Measurements from ENCODE around the gene PLCG2. TPM values are rescaled to one million over a fixed set of nuclear protein-coding genes. Genes with fewer than 3 reads are reported as not detected.

The PLCG2 gene
- total RNA-seq, 1 experiment from 2014 or later, result 42.4 TPM

- in situ Hi-C loops (cut with HindIII; ENCODE audit: low sequenced_read_pairs), result no loop called here
- no peak for DNase-seq (ENCODE audit: low spot score)
These were observed 109.7 kb downstream of the PLCG2 start for GRCh38 chr16:81888520-81889394.

- in situ Hi-C loops (cut with HindIII; ENCODE audit: low sequenced_read_pairs), result no loop called here
- no peak for DNase-seq (ENCODE audit: low spot score)
These were observed 112.8 kb downstream of the PLCG2 start for GRCh38 chr16:81891736-81892364.

DNA sequence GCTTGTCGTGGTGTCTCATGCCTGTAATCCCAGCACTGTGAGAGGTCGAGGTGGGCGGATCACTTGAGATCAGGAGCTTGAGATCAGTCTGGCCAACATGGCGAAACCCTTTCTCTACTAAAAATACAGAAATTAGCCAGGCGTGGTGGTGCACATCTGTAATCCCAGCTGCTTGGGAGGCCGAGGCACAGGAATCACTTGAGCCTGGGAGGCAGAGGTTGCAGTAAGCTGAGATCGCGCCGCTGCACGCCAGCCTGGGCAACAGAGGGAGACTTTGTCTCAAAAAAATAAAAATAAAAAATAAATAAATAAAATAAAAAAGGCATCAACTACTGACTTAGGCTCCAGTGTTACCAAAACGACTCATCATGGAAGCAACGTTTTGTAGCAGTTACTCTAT is 115.5 kb downstream of the PLCG2 start:
- no peak for DNase-seq (ENCODE audit: low spot score)
- in situ Hi-C loops (cut with HindIII; ENCODE audit: low sequenced_read_pairs), result no loop called here

GRCh38 chr16:81896902-81897301 is 117.8 kb downstream of the PLCG2 start:
- in situ Hi-C loops (cut with HindIII; ENCODE audit: low sequenced_read_pairs), result no loop called here

GRCh38 chr16:81899601-81900000 is 120.5 kb downstream of the PLCG2 start:
- in situ Hi-C loops (cut with HindIII; ENCODE audit: low sequenced_read_pairs), result no loop called here

More at GRCh38 chr16:81896902-81897301, 117.8 kb downstream of the PLCG2 start:
- no peak for DNase-seq (ENCODE audit: low spot score)

GRCh38 chr16:81900014-81900413 is 120.9 kb downstream of the PLCG2 start:
- DNase-seq (ENCODE audit: low spot score), result no peak
- in situ Hi-C loops (cut with HindIII; ENCODE audit: low sequenced_read_pairs), result no loop called here

More at GRCh38 chr16:81899601-81900000, 120.5 kb downstream of the PLCG2 start:
- DNase-seq (ENCODE audit: low spot score), result no peak

DNA sequence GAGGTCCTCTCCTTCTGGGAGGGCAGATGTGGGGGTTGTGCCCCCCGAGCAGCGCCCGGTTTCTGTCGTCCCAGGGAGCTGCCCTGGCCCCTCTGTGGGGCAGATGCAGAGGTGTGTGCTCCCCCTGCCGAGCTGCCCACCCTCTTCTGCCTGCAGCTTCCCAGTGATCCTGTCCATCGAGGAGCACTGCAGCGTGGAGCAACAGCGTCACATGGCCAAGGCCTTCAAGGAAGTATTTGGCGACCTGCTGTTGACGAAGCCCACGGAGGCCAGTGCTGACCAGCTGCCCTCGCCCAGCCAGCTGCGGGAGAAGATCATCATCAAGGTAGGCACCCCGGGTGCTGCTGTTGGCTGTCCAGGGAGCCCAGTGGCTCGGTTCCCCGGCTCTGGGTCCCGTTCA is 121.4 kb downstream of the PLCG2 start:
- in situ Hi-C loops (cut with HindIII; ENCODE audit: low sequenced_read_pairs), result no loop called here
- no peak for DNase-seq (ENCODE audit: low spot score)

- in situ Hi-C loops (cut with HindIII; ENCODE audit: low sequenced_read_pairs), result no loop called here
- DNase-seq (ENCODE audit: low spot score), result no peak
These were observed 122.4 kb downstream of the PLCG2 start for GRCh38 chr16:81901484-81901883.

- in situ Hi-C loops (cut with HindIII; ENCODE audit: low sequenced_read_pairs), result no loop called here
- no peak for DNase-seq (ENCODE audit: low spot score)
These were observed 122.9 kb downstream of the PLCG2 start for GRCh38 chr16:81902025-81902424.

DNA sequence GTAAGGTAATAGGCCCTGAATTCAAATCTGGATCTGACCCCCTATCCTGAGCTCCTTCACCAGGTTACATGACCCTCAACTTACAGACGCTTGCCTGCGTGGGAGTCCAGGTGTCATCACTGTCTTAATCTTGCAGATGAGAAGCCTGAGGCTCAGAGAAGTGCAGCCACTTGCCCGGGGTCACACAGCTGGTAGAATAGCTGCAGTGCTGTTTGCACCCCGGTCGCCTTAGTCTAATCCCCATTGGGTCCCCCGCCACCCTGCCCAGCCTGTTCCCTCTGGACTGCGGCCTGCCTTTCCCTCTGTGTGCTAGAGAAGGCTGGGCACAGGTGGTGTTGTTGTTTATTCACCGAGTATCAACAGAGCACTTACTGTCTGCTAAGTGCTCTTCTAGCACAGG is 125.2 kb downstream of the PLCG2 start:
- no peak for DNase-seq (ENCODE audit: low spot score)
- in situ Hi-C loops (cut with HindIII; ENCODE audit: low sequenced_read_pairs), result no loop called here

DNA sequence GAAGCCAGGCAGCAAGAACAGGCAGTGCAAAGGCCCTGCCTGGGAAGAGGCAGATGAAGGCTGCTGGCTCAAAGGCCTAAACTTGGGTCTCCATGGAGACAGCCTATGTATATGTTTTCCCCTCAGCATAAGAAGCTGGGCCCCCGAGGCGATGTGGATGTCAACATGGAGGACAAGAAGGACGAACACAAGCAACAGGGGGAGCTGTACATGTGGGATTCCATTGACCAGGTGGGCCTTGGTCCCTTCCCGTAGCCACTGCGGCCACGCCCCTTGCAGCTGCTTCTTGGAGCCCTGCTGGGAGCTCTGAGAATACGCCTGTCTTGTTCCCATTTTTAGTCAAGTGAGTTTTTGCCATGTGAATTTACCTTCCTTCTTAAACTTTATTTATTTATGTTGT is 126.2 kb downstream of the PLCG2 start:
- DNase-seq (ENCODE audit: low spot score), result no peak
- in situ Hi-C loops (cut with HindIII; ENCODE audit: low sequenced_read_pairs), result no loop called here

GRCh38 chr16:81907681-81908080 is 128.6 kb downstream of the PLCG2 start:
- no peak for DNase-seq (ENCODE audit: low spot score)
- in situ Hi-C loops (cut with HindIII; ENCODE audit: low sequenced_read_pairs), result no loop called here

- DNase-seq (ENCODE audit: low spot score), result no peak
- in situ Hi-C loops (cut with HindIII; ENCODE audit: low sequenced_read_pairs), result no loop called here
These were observed 129.6 kb downstream of the PLCG2 start for GRCh38 chr16:81908466-81909262.

DNA sequence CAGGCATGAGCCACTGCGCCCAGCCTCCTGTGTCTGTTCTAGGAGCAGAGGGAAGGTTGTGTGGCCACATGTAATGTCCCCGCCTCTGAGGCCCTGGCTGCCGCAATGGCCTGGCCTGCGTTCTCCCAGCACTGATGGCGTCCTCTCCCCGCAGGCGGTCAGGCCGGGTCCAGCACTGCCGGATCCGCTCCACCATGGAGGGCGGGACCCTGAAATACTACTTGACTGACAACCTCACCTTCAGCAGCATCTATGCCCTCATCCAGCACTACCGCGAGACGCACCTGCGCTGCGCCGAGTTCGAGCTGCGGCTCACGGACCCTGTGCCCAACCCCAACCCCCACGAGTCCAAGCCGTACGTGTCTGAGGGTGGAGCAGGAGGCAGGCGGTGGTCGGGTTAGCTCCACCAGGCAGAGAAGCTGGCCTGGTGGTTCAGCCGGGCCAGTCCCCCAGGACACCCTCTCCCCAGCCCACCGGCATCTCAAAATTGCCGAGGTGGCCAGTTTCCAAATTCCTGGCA is 131.3 kb downstream of the PLCG2 start:
- DNase-seq (ENCODE audit: low spot score), result no peak
- in situ Hi-C loops (cut with HindIII; ENCODE audit: low sequenced_read_pairs), result no loop called here

DNA sequence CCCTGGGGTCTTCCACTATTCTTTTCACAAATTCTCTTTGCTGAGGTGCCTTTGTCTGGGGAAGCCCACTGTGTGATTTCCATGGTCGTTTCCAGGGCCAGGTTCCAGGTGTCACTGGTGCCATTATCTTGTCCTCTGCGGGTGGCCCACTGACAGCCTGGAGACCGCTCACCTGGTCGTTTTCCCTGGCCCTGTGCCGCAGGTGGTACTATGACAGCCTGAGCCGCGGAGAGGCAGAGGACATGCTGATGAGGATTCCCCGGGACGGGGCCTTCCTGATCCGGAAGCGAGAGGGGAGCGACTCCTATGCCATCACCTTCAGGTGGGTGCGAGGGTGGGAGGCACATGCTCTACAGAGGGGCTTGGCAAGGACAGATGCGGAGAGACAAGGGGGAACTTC is 133.3 kb downstream of the PLCG2 start:
- DNase-seq (ENCODE audit: low spot score), result no peak
- in situ Hi-C loops (cut with HindIII; ENCODE audit: low sequenced_read_pairs), result no loop called here

GRCh38 chr16:81913222-81913621 is 134.1 kb downstream of the PLCG2 start:
- in situ Hi-C loops (cut with HindIII; ENCODE audit: low sequenced_read_pairs), result no loop called here
- DNase-seq (ENCODE audit: low spot score), result no peak

- DNase-seq (ENCODE audit: low spot score), result no peak
- in situ Hi-C loops (cut with HindIII; ENCODE audit: low sequenced_read_pairs), result no loop called here
These were observed 138.3 kb downstream of the PLCG2 start for GRCh38 chr16:81917375-81917774.

- DNase-seq (ENCODE audit: low spot score), result no peak
- in situ Hi-C loops (cut with HindIII; ENCODE audit: low sequenced_read_pairs), result no loop called here
These were observed 139.8 kb downstream of the PLCG2 start for GRCh38 chr16:81918927-81919326.

- in situ Hi-C loops (cut with HindIII; ENCODE audit: low sequenced_read_pairs), result no loop called here
- DNase-seq (ENCODE audit: low spot score), result no peak
These were observed 141.4 kb downstream of the PLCG2 start for GRCh38 chr16:81920498-81920897.

Data from G401 (cell line).